ENCODE data around the gene TPRG1.

Gene TPRG1

DNA sequence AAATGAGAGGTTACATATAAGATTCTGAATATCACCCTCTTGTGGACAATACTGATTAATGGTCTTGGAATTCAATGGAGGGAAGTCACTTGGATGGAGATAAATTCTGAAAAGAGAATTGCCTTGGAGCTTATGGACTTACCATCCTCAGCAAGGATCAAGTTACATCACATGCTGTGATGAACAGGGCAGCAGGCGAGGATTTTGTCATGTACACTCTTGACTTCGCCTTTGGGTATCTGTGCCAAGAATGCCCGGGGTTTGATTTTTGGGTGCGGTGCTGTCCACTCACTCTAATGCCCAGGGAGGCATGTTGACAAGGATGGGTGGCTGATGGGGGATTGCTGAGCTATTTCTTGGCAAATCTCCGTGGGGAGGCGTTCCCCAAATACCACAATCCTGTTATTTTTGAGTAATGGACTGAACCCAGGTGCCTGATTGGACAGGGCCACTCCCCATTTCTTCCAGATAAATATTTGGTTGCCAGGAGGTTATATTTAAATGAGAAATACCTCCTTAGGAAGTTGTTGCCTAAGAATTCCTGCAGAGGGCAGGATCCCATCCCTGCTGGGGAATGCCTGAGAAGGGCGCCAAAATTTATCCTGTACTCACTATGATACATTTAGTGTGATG is 96.3 kb downstream of the TPRG1 start:
- ChIA-PET CTCF (interaction anchor here (0.6 to 9.2 kb wide), 17 partner anchors 9 to 692 kb away, joined by 3 to 289 read pairs (median 3); no protein-coding TSS in a partner anchor), POLR2A (no interaction called here)
- H3K4me3 ChIP-seq (ENCODE audit: low read depth, low read length): no peak overlapping the region
- DNase-seq (ENCODE audit: low read depth, low spot score): no peak
- TF ChIP-seq, protein P1, sequence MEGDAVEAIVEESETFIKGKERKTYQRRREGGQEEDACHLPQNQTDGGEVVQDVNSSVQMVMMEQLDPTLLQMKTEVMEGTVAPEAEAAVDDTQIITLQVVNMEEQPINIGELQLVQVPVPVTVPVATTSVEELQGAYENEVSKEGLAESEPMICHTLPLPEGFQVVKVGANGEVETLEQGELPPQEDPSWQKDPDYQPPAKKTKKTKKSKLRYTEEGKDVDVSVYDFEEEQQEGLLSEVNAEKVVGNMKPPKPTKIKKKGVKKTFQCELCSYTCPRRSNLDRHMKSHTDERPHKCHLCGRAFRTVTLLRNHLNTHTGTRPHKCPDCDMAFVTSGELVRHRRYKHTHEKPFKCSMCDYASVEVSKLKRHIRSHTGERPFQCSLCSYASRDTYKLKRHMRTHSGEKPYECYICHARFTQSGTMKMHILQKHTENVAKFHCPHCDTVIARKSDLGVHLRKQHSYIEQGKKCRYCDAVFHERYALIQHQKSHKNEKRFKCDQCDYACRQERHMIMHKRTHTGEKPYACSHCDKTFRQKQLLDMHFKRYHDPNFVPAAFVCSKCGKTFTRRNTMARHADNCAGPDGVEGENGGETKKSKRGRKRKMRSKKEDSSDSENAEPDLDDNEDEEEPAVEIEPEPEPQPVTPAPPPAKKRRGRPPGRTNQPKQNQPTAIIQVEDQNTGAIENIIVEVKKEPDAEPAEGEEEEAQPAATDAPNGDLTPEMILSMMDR (IDR thresholded peaks at IDR 0.05; ENCODE audit: insufficient read depth, low read length, missing control alignments): no peak

DNA sequence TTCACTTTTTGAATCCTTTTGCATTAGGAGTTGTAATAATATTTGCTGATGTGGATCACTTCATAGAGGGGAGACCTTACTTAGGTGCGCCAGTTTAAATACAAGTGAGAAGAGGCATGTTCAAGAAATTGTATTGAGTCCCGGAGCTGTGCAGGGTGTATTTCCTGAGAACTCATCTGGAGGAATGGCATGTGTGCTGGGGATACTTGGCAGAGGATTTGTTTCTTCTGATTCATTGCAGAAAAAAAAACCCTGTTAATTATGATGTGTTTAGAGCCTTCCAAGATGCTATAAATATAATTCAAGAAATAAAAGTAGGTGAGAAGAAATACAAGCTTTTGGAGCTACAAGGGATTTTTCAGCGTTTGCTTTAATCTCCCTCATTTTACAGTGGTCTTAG is 97.6 kb downstream of the TPRG1 start:
- no peak for DNase-seq (ENCODE audit: low read depth, low spot score)
- ChIA-PET POLR2A (interaction anchor here (0.6 kb wide), 1 partner anchor 865 kb away, joined by 3 read pairs; no protein-coding TSS in a partner anchor), CTCF (interaction anchor here (0.6 to 9.2 kb wide), 17 partner anchors 12 to 691 kb away, joined by 3 to 289 read pairs (median 3); no protein-coding TSS in a partner anchor)

DNA sequence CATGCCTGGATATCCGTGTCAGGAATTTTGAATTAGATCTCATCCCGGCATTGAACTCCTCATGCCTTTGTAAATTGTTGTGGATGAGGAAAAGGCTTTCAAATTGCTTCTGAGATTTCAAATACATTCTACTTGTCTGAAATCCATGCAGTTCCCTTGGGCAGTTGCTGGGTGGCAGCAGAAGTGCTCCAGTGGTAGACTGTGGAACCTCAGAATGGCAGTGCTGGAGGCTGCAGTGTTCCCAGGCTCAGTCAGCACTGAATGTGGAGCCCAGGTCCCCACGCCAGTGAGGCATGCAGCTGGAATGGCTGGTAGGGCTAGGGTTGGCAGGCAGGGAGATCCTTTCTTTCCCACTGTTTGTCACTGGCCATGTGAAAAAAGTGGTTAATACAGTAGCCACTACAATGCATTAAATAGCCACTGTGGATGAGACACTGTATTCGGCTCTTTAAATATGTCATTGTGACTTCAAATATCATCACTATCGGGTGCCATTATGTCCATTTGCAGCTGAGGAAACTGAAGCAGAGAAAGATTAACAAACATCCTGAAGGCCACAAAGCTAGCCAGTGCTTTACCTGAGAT is 98.6 kb downstream of the TPRG1 start:
- ChIA-PET CTCF (interaction anchor here (0.6 to 9.2 kb wide), 12 partner anchors 9 to 691 kb away, joined by 3 to 289 read pairs (median 5); no protein-coding TSS in a partner anchor), POLR2A (interaction anchor here (0.5 kb wide), 1 partner anchor 572 kb away, joined by 3 read pairs; no protein-coding TSS in a partner anchor)
- peak; percentile 74 for DNase-seq (ENCODE audit: low read depth, low spot score)
- no peak overlapping the region for H3K4me3 ChIP-seq (ENCODE audit: low read depth, low read length)
- TF ChIP-seq, protein P1 (IDR thresholded peaks at IDR 0.05; ENCODE audit: insufficient read depth, low read length, missing control alignments): peak; percentile 85

More for the DNA sequence above, 97.6 kb downstream of the TPRG1 start:
- no peak overlapping the region for H3K4me3 ChIP-seq (ENCODE audit: low read depth, low read length)
- TF ChIP-seq, protein P1 (IDR thresholded peaks at IDR 0.05; ENCODE audit: insufficient read depth, low read length, missing control alignments): no peak

DNA sequence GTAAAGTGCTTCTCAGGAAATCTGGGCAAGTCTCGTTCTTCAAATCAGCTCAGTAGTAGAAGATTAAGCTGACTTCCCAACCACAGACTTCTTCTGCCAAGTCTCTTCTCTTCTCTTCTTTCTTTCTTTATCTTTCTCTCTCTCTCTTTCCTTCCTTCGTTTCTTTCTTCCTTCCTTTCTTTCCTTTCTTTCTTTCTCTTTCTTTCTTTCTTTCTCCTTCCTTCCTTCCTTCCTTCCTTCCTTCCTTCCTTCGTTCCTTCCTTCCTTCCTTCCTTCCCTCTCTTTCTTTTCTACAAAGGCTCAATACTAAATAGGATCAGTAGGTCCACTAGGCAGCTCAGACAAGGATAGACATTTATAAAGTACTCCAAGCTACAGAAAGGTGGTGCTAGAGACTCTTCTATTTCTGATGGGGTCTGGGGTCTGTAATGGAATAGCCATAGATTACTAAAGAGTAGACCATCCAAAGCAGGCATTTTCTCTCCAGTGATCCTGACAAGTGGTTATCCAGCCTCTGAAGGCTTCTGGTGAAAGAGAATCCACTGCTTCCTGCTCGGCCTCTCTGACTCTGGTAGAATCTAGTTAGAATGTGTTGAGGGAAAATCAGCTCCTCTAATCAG is 100.8 kb downstream of the TPRG1 start:
- CTCF ChIA-PET: interaction anchor here (0.6 to 9.2 kb wide), 17 partner anchors 10 to 688 kb away, joined by 3 to 289 read pairs (median 4); no protein-coding TSS in a partner anchor

DNA sequence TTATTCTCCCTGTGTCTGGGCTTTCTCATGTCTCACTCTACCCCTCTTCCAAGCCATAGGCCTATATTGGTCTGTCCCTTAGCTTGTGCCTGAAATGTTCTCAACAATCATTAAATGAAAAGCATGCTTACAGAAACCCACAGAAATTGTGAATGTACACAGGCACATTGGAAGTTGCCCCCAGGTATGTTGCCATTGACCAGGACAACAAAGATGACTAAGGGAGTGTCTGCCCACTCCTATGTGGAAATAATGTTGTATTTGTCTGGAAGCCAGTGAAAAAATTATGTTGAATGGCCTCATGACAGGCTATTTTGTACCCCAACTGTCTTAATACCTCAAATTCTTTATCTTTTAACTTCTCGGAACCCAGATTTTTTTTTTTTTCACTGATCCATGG is 102.0 kb downstream of the TPRG1 start:
- CTCF ChIA-PET: interaction anchor here (1.0 to 9.2 kb wide), 4 partner anchors 40 to 687 kb away, joined by 3 to 289 read pairs (median 16); no protein-coding TSS in a partner anchor
- TF ChIP-seq, protein P1 (IDR thresholded peaks at IDR 0.05; ENCODE audit: insufficient read depth, low read length, missing control alignments): no peak
- no peak overlapping the region for H3K4me3 ChIP-seq (ENCODE audit: low read depth, low read length)
- DNase-seq (ENCODE audit: low read depth, low spot score): no peak
- POLR2A ChIA-PET: no interaction called here

More for the DNA sequence above, 100.8 kb downstream of the TPRG1 start:
- no peak overlapping the region for H3K4me3 ChIP-seq (ENCODE audit: low read depth, low read length)
- TF ChIP-seq, protein P1 (IDR thresholded peaks at IDR 0.05; ENCODE audit: insufficient read depth, low read length, missing control alignments): no peak
- POLR2A ChIA-PET: no interaction called here
- DNase-seq (ENCODE audit: low read depth, low spot score): no peak

All from AG04449 (cell line).